Left lung (tissue), 10 donors: ENCODE results near the gene TAC1. TPM values are rescaled to one million over a fixed set of nuclear protein-coding genes. Genes with fewer than 3 reads are reported as not detected.

Experiments
- ATAC-seq: fragments of 200-7000 bp; cut with Tn5 transposase; one replicate; pipeline ENCODE4 v1.9.1; 2020; ENCODE audit warnings: moderate library complexity
- DNase-seq, 4 donors: peaks; one replicate each; pipeline ENCODE4 v3.0.0-alpha.2; 2013 to 2020
- H3K27ac ChIP-seq, 2 donors: fragments of 200-600 bp; sonication (generic) in 1 of 2; one replicate each; pipeline versions ENCODE4 v1.5.0 to v1.8.0; 2020 to 2021
- H3K27me3 ChIP-seq, 2 donors: fragments of 200-600 bp; sonication (generic) in 1 of 2; one replicate each; pipeline versions ENCODE4 v1.5.0 to v1.8.0; 2020 to 2021
- H3K36me3 ChIP-seq, 2 donors: fragments of 200-600 bp; sonication (generic) in 1 of 2; one replicate each; pipeline versions ENCODE4 v1.5.0 to v1.8.0; 2020 to 2021
- H3K4me1 ChIP-seq, 2 donors: fragments of 200-600 bp; one replicate each; pipeline ENCODE4 v1.8.0; 2021
- H3K4me3 ChIP-seq, 2 donors: fragments of 200-600 bp; sonication (generic) in 1 of 2; one replicate each; pipeline versions ENCODE4 v1.5.0 to v1.8.0; 2020 to 2021; ENCODE audit warnings: mild to moderate bottlenecking in 1 of 2
- H3K9me3 ChIP-seq, 2 donors: fragments of 200-600 bp; sonication (generic) in 1 of 2; one replicate each; pipeline versions ENCODE4 v1.5.0 to v1.8.0; 2020 to 2021
- CTCF ChIP-seq, 2 donors: fragments of 200-600 bp; sonication (generic) in 1 of 2; IDR thresholded peaks; one replicate each; pipeline versions ENCODE4 v1.5.0 to v1.8.0; 2021; ENCODE audit warnings: antibody characterized with exemption in 2 of 2
- intact Hi-C, 2 donors: fragments of 100-400 bp; cut with DNase I; formaldehyde crosslinking; loops; one replicate each; pipeline versions ENCODE4 v1.11.2 to v1.14.2; 2022
- polyA plus RNA-seq, 6 donors: library from polyadenylated mRNA; unstranded; fragments of 120-200 nt; gene quantifications; one replicate each; pipeline ENCODE4 v1.2.1, GENCODE V29; 2013; ENCODE audit not compliant: insufficient read length in 6 of 6
- total RNA-seq, 2 donors: library from RNA; stranded (reverse); fragmentation: NEBNext Ultra II Directional; extraction: Animal tissue kit (Norgen Biotek cat#: 25700); gene quantifications; one replicate each; pipeline ENCODE4 v1.2.1, GENCODE V29; 2021
- donor health status: DM: no; HTN: yes; CAD: no.
- donor health status: DM: no; HTN: no; CAD: no.

TAC1 gene
- total and polyA plus RNA-seq, 8 donors, result not detected

- DNase-seq (no peak), ATAC-seq (no peak)
- Histone ChIP-seq H3K4me3 (no peak overlapping the region), H3K4me1 (no peaks in the 10 kb centered on the region), H3K36me3 (no peaks in the 10 kb centered on the region), H3K27ac (no peak overlapping the region), H3K9me3 (no peaks in the 10 kb centered on the region), H3K27me3 (peaks cover 0 to 1% of the 10 kb centered on the region in 2 donors)
- intact Hi-C loops, result no loop called here
- no peak for TF ChIP-seq CTCF (IDR thresholded peaks at IDR 0.05)
These were observed 16.6 kb downstream of the TAC1 start for GRCh38 chr7:97748482-97748881.

GRCh38 chr7:97751566-97751965 lies 19.7 kb downstream of the TAC1 start:
- Histone ChIP-seq H3K4me3 (no peak overlapping the region), H3K9me3 (no peaks in the 10 kb centered on the region), H3K27me3 (no peaks in the 10 kb centered on the region), H3K36me3 (no peaks in the 10 kb centered on the region), H3K4me1 (no peaks in the 10 kb centered on the region), H3K27ac (no peak overlapping the region)
- ATAC-seq (no peak), DNase-seq (no peak)
- intact Hi-C loops, result no loop called here
- no peak for TF ChIP-seq CTCF (IDR thresholded peaks at IDR 0.05)

- Histone ChIP-seq H3K27ac (no peak overlapping the region), H3K4me1 (no peaks in the 10 kb centered on the region), H3K27me3 (no peaks in the 10 kb centered on the region), H3K36me3 (no peaks in the 10 kb centered on the region), H3K4me3 (no peak overlapping the region), H3K9me3 (no peaks in the 10 kb centered on the region)
- DNase-seq (no peak), ATAC-seq (no peak)
- intact Hi-C loops, result no loop called here
- no peak for TF ChIP-seq CTCF (IDR thresholded peaks at IDR 0.05)
These were observed 20.3 kb downstream of the TAC1 start for GRCh38 chr7:97752215-97752614.

GRCh38 chr7:97757824-97758223 lies 25.9 kb downstream of the TAC1 start:
- Histone ChIP-seq H3K36me3 (no peaks in the 10 kb centered on the region), H3K27ac (no peak overlapping the region), H3K4me3 (no peak overlapping the region), H3K4me1 (no peaks in the 10 kb centered on the region), H3K27me3 (no peaks in the 10 kb centered on the region), H3K9me3 (no peaks in the 10 kb centered on the region)
- intact Hi-C loops, result no loop called here
- no peak for DNase-seq
- ATAC-seq, result no peak
- no peak for TF ChIP-seq CTCF (IDR thresholded peaks at IDR 0.05)

GRCh38 chr7:97770850-97771249 lies 39.0 kb downstream of the TAC1 start:
- H3K27ac ChIP-seq, result no peak overlapping the region
- no peak overlapping the region for H3K4me3 ChIP-seq
- no peak for TF ChIP-seq CTCF (IDR thresholded peaks at IDR 0.05)
- no peaks in the 10 kb centered on the region for H3K4me1 ChIP-seq
- DNase-seq (no peak), ATAC-seq (no peak)
- no peaks in the 10 kb centered on the region for H3K9me3 ChIP-seq
- no peaks in the 10 kb centered on the region for H3K36me3 ChIP-seq
- intact Hi-C loops, result no loop called here
- no peaks in the 10 kb centered on the region for H3K27me3 ChIP-seq
